Fibroblast of lung (primary cell): ENCODE data around the gene ZSCAN9.

Experiments used
- CTCF ChIP-seq, 2 donors: IDR thresholded peaks in 1 of 2; conservative IDR thresholded peaks in 1 of 2; 1 replicate in 1 of 2; 2 replicates in 1 of 2; pipeline ENCODE4 v1.5.1; 2011 to 2012; ENCODE audit warnings: low read length in 2 of 2, control low read depth in 1 of 2, inconsistent platforms in 1 of 2, low read depth in 1 of 2, mild to moderate bottlenecking in 1 of 2
- EZH2 ChIP-seq: IDR thresholded peaks from 2 replicates; pipeline ENCODE4 v1.5.1; 2012; ENCODE audit warnings: low read length, control low read depth, mild to moderate bottlenecking; ENCODE audit errors: missing control alignments

GRCh38 chr6:28182255-28182654, 42.8 kb upstream of the ZSCAN9 start:
- TF ChIP-seq EZH2 (no peak), CTCF (conservative IDR thresholded peaks at IDR 0.05 in 1 of 2, IDR thresholded peaks at IDR 0.05 in 1 of 2; ENCODE audit: low read depth in 1 of 2, low read length in 2 of 2) (no peak)
